H9 (cell line): ENCODE results near the gene ADGRB3. TPM values are rescaled to one million over a fixed set of nuclear protein-coding genes. Genes with fewer than 3 reads are reported as not detected.

Experiments used
- DNase-seq: peaks from one replicate; pipeline ENCODE4 v3.0.0-alpha.2; 2017
- H2AFZ ChIP-seq: one replicate; pipeline ENCODE4 v1.6.1; 2013; ENCODE audit warnings: mild to moderate bottlenecking, low read length, control low read depth, moderate library complexity
- H2AK5ac ChIP-seq: 2 replicates; pipeline ENCODE4 v1.6.1; 2013; ENCODE audit warnings: low read length, control low read depth, mixed read lengths; ENCODE audit not compliant: insufficient read length
- H2BK120ac ChIP-seq: one replicate; pipeline ENCODE4 v1.6.1; 2013; ENCODE audit warnings: low read depth, mild to moderate bottlenecking, low read length, control low read depth, inconsistent platforms; ENCODE audit not compliant: poor library complexity, severe bottlenecking
- H2BK12ac ChIP-seq: 2 replicates; pipeline ENCODE4 v1.6.1; 2013; ENCODE audit warnings: low read length, control low read depth, mixed read lengths, low read depth; ENCODE audit not compliant: insufficient read length
- H2BK15ac ChIP-seq: 2 replicates; pipeline ENCODE4 v1.6.1; 2013; ENCODE audit warnings: low read depth, low read length, control low read depth
- H2BK20ac ChIP-seq: one replicate; pipeline ENCODE4 v1.6.1; 2013; ENCODE audit warnings: low read depth, mild to moderate bottlenecking, low read length, control low read depth, inconsistent platforms; ENCODE audit not compliant: poor library complexity, severe bottlenecking
- H2BK5ac ChIP-seq: 2 replicates; pipeline ENCODE4 v1.6.1; 2013; ENCODE audit warnings: low read length, control low read depth, mixed read lengths; ENCODE audit not compliant: insufficient read length
- H3K14ac ChIP-seq: 2 replicates; pipeline ENCODE4 v1.6.1; 2013; ENCODE audit warnings: low read length, control low read depth; ENCODE audit not compliant: insufficient read depth
- H3K18ac ChIP-seq: 2 replicates; pipeline ENCODE4 v1.6.1; 2013; ENCODE audit warnings: low read depth, mild to moderate bottlenecking, mixed read lengths, low read length, control low read depth; ENCODE audit not compliant: insufficient read length
- H3K23ac ChIP-seq: 2 replicates; pipeline ENCODE4 v1.6.1; 2013; ENCODE audit warnings: low read length, control low read depth, mixed read lengths, low read depth; ENCODE audit not compliant: insufficient read length
- H3K23me2 ChIP-seq: 2 replicates; pipeline ENCODE4 v1.6.1; 2013; ENCODE audit warnings: low read depth, mild to moderate bottlenecking, mixed read lengths, low read length, control low read depth; ENCODE audit not compliant: insufficient read length, poor library complexity, severe bottlenecking
- H3K27ac ChIP-seq: 2 replicates; pipeline ENCODE4 v1.5.1; 2013; ENCODE audit warnings: low read length, control low read depth, mixed read lengths, low read depth; ENCODE audit not compliant: insufficient read length
- H3K27me3 ChIP-seq: 2 replicates; pipeline ENCODE4 v1.6.1; 2013; ENCODE audit warnings: low read length, control low read depth, inconsistent platforms; ENCODE audit not compliant: insufficient read depth
- H3K4ac ChIP-seq: 2 replicates; pipeline ENCODE4 v1.6.1; 2013; ENCODE audit warnings: low read depth, mild to moderate bottlenecking, control low read depth, inconsistent platforms, low read length, moderate library complexity
- H3K4me1 ChIP-seq: 2 replicates; pipeline ENCODE4 v1.6.1; 2013; ENCODE audit warnings: low read length, control low read depth, inconsistent platforms; ENCODE audit not compliant: insufficient read depth
- H3K4me2 ChIP-seq: 2 replicates; pipeline ENCODE4 v1.6.1; 2013; ENCODE audit warnings: low read length, control low read depth, mixed read lengths; ENCODE audit not compliant: insufficient read length, insufficient read depth
- H3K56ac ChIP-seq: 2 replicates; pipeline ENCODE4 v1.6.1; 2013; ENCODE audit warnings: low read depth, mild to moderate bottlenecking, mixed read lengths, low read length, control low read depth; ENCODE audit not compliant: insufficient read length
- H3K79me1 ChIP-seq: 2 replicates; pipeline ENCODE4 v1.6.1; 2013; ENCODE audit warnings: low read depth, mild to moderate bottlenecking, moderate library complexity, low read length, control low read depth, inconsistent platforms; ENCODE audit not compliant: insufficient read depth, poor library complexity, severe bottlenecking
- H3K79me2 ChIP-seq: 2 replicates; pipeline ENCODE4 v1.6.1; 2013; ENCODE audit warnings: low read length, control low read depth, inconsistent platforms; ENCODE audit not compliant: insufficient read depth
- H3K9ac ChIP-seq: 2 replicates; pipeline ENCODE4 v1.6.1; 2013; ENCODE audit warnings: low read length, control low read depth, mixed read lengths; ENCODE audit not compliant: insufficient read length; ENCODE audit errors: extremely low read depth
- H3K9me3 ChIP-seq: one replicate; pipeline ENCODE4 v1.6.1; 2013; ENCODE audit warnings: low read depth, low read length, inconsistent platforms; ENCODE audit not compliant: control insufficient read depth
- H3T11ph ChIP-seq: one replicate; pipeline ENCODE4 v1.6.1; 2013; ENCODE audit warnings: mild to moderate bottlenecking, low read length, control low read depth, inconsistent platforms
- H4K20me1 ChIP-seq: one replicate; pipeline ENCODE4 v1.6.1; 2013; ENCODE audit not compliant: control insufficient read depth, insufficient read length, insufficient read depth
- H4K5ac ChIP-seq: 2 replicates; pipeline ENCODE4 v1.6.1; 2013; ENCODE audit warnings: low read depth, mild to moderate bottlenecking, mixed read lengths, low read length, control low read depth; ENCODE audit not compliant: insufficient read length
- H4K8ac ChIP-seq: replicated peaks from 2 replicates; pipeline ENCODE4 v1.6.1; 2013; ENCODE audit warnings: low read length, control low read depth, mixed read lengths, low read depth; ENCODE audit not compliant: insufficient read length
- H4K91ac ChIP-seq: 2 replicates; pipeline ENCODE4 v1.6.1; 2013; ENCODE audit warnings: low read depth, mild to moderate bottlenecking, moderate library complexity, mixed read lengths, low read length, control low read depth; ENCODE audit not compliant: insufficient read length
- H3K27ac Mint-ChIP-seq, 3 experiments: 2 replicates in 2 of 3; 3 replicates in 1 of 3; pipeline ENCODE4 v1.8.0; 2020 to 2021; ENCODE audit warnings: mixed read lengths in 3 of 3, mild to moderate bottlenecking in 1 of 3, moderate library complexity in 1 of 3
- H3K27me3 Mint-ChIP-seq: 2 replicates; pipeline ENCODE4 v1.8.0; 2021; ENCODE audit warnings: low read depth, mild to moderate bottlenecking, moderate library complexity, mixed read lengths
- H3K36me3 Mint-ChIP-seq, 3 experiments: 2 replicates in 2 of 3; 3 replicates in 1 of 3; pipeline ENCODE4 v1.8.0; 2020 to 2021; ENCODE audit warnings: low read depth in 3 of 3, mixed read lengths in 3 of 3; ENCODE audit not compliant: insufficient read depth in 1 of 3
- H3K4me1 Mint-ChIP-seq, 2 experiments: 2 replicates each; pipeline ENCODE4 v1.8.0; 2020; ENCODE audit warnings: mixed read lengths in 2 of 2
- H3K4me3 Mint-ChIP-seq, 2 experiments: 2 replicates in 1 of 2; 3 replicates in 1 of 2; pipeline ENCODE4 v1.8.0; 2020 to 2021; ENCODE audit warnings: mild to moderate bottlenecking in 2 of 2, mixed read lengths in 2 of 2, moderate library complexity in 1 of 2
- H3K9me3 Mint-ChIP-seq, 2 experiments: 2 replicates in 1 of 2; 3 replicates in 1 of 2; pipeline ENCODE4 v1.8.0; 2020; ENCODE audit warnings: mild to moderate bottlenecking in 2 of 2, mixed read lengths in 2 of 2, moderate library complexity in 1 of 2
- CTCF ChIP-seq: fragments of 200-600 bp; sonication (generic); conservative IDR thresholded peaks from 3 replicates; pipeline ENCODE4 v1.8.0; 2021; ENCODE audit warnings: antibody characterized with exemption, mild to moderate bottlenecking
- WGBS: extraction: QIAGEN DNeasy Blood & Tissue Kit; methylation state at CpG from one replicate; pipeline ENCODE4 v1.1.7; 2013; ENCODE audit warnings: missing lambda C conversion rate, low lambda C conversion rate, mixed read lengths; ENCODE audit not compliant: insufficient read length; ENCODE audit errors: extremely low coverage; 5-methylcytosine and 5-hydroxymethylcytosine counted together
- total RNA-seq: library from RNA; stranded (reverse); gene quantifications from 2 replicates; pipeline ENCODE4 v1.2.1, GENCODE V29; 2021

ADGRB3 gene
- total RNA-seq, 1 experiment from 2014 or later = 0.37 TPM

- Histone ChIP-seq H4K20me1 (no peaks in the 10 kb centered on the region), H2BK120ac (no peak overlapping the region), H3K23me2 (no peaks in the 10 kb centered on the region), H4K5ac (no peak overlapping the region), H3K56ac (no peak overlapping the region), H2BK20ac (no peak overlapping the region), H2BK12ac (no peak overlapping the region), H3K27ac (no peak overlapping the region), H4K8ac (no peak overlapping the region), H3T11ph (no peak overlapping the region), H3K79me1 (no peaks in the 10 kb centered on the region), H4K91ac (no peak overlapping the region), H3K4ac (no peak overlapping the region), H3K9me3 (no peaks in the 10 kb centered on the region), H2BK15ac (no peak overlapping the region), H3K27me3 (no peaks in the 10 kb centered on the region), H2AK5ac (no peak overlapping the region), H3K4me2 (no peak overlapping the region), H3K4me1 (peaks cover 2% of the 10 kb centered on the region; the same call in 1 of the 2 replicates), H3K9ac (no peak overlapping the region), H2AFZ (no peak overlapping the region), H2BK5ac (no peak overlapping the region), H3K79me2 (no peaks in the 10 kb centered on the region), H3K23ac (no peak overlapping the region), H3K14ac (no peak overlapping the region), H3K18ac (no peak overlapping the region)
- TF ChIP-seq CTCF = no peak
- H3K9me3 Mint-ChIP-seq = no peaks in the 10 kb centered on the region
- H3K4me3 Mint-ChIP-seq = no peak overlapping the region
- H3K27me3 Mint-ChIP-seq = no peaks in the 10 kb centered on the region
- DNase-seq = no peak
- WGBS = no CpG with 5 or more reads among the region's 3 CpGs
- peaks cover 0 to 7% of the 10 kb centered on the region in 2 experiments; a peak in 2 of 4 replicates for H3K4me1 Mint-ChIP-seq
- no peak overlapping the region for H3K27ac Mint-ChIP-seq
- no peaks in the 10 kb centered on the region for H3K36me3 Mint-ChIP-seq
Measured at GRCh38 chr6:69106511-69106910, 471.4 kb downstream of the ADGRB3 start.
